Fibroblast of skin of left biceps (primary cell): ENCODE measurements around the gene AXIN2.

Experiments used
- DNase-seq, 2 experiments: peaks; one replicate each; pipeline ENCODE4 v3.0.0-alpha.2; 2013; ENCODE audit warnings: low read depth in 2 of 2

AXIN2 gene

DNA sequence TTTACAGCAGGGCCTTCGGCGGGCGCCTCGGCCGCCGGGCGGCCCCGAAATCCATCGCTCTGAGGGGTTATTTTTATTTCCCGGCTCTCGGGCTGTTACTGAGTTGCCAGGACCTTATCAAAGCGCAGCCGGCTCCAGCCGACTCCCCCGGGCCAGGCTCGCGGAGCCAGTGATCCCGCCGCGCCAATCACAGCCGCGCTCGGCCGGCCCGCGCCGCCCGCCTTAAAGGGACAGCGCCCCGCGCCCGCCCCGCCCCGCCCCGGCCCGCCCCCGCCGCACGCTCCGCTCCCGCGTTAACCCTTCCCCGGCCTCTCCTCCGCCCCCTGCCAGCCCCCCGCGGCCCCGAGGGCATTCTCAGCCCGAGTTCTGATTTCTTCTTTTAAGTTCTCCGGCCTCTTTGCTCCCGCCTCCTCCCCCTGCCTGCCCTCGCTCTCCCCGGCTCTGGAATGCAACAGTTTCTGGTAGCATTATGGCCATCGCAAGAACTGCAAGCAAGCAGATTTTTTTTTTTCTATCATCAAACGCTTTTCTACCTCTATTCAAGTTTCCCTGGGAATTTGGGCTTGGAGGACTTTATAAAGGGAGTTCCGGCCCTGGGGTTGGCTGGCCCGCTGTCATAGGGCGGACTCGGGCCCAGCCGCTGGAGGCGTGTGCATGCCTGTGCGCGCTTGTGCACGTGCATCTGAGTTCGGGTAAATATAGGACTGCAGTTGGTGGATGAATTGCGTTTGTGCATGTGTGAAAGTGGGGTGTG lies at the start of gene AXIN2:
AXIN2 (minus strand) TSS at position 197 of the 754 bp plus-strand sequence. CDS start 3,028 bp downstream, outside the sequence.
- DNase-seq, result peak; percentile 86

DNA sequence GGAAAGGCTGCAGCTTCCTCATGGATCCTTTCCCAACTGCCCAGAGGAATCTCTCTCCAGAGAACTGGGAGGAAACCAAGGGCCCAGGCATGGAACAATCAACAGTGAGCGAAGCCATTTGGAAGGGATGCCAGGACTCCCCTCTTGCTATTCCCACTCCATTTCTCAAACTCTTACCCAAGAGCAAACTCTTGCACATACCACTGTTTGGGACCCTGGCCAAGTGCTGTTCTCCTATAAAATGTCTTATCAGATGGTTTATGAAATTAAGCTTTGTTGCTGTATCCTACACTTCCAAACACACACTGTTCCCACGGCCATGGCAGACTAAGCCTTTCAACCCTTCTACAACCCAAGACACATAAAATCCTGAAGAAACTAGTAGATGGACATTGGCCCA lies 48.3 kb upstream of the AXIN2 start:
- no peak for DNase-seq

- no peak for DNase-seq
These were observed 47.8 kb upstream of the AXIN2 start for GRCh38 chr17:65609286-65609685.

GRCh38 chr17:65604070-65604469 lies 42.6 kb upstream of the AXIN2 start:
- no peak for DNase-seq

GRCh38 chr17:65601881-65602280 lies 40.4 kb upstream of the AXIN2 start:
- no peak for DNase-seq

DNA sequence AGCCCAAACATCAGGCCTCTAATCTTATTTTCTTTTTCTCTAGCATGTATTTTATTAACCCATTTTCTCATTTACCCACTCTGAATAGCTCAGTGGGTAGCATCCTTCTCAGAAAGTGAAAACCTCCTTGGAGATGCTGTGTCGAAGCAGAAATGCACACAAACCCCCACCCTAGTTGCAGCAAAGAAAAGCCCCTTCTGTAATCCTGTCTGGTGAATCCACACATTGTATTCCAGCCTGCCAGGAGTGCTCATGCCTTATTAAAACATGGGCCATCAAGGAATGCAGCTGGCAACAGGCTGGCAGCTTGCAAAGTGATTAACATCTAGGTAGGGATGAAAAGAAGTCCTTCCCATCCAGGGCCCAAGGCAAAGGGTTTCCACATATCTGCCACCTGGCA lies 39.7 kb upstream of the AXIN2 start:
- DNase-seq, result no peak

- DNase-seq, result no peak
These were observed 39.1 kb upstream of the AXIN2 start for GRCh38 chr17:65600518-65600917.

- DNase-seq, result no peak
These were observed 38.2 kb upstream of the AXIN2 start for GRCh38 chr17:65599650-65600049.

- no peak for DNase-seq
These were observed 37.3 kb upstream of the AXIN2 start for GRCh38 chr17:65598746-65599145.

- DNase-seq, result no peak
These were observed 33.7 kb upstream of the AXIN2 start for GRCh38 chr17:65595071-65595656.

GRCh38 chr17:65593855-65594845 lies 32.7 kb upstream of the AXIN2 start:
- DNase-seq, result peak in 1 of 2 experiments; percentile 17

DNA sequence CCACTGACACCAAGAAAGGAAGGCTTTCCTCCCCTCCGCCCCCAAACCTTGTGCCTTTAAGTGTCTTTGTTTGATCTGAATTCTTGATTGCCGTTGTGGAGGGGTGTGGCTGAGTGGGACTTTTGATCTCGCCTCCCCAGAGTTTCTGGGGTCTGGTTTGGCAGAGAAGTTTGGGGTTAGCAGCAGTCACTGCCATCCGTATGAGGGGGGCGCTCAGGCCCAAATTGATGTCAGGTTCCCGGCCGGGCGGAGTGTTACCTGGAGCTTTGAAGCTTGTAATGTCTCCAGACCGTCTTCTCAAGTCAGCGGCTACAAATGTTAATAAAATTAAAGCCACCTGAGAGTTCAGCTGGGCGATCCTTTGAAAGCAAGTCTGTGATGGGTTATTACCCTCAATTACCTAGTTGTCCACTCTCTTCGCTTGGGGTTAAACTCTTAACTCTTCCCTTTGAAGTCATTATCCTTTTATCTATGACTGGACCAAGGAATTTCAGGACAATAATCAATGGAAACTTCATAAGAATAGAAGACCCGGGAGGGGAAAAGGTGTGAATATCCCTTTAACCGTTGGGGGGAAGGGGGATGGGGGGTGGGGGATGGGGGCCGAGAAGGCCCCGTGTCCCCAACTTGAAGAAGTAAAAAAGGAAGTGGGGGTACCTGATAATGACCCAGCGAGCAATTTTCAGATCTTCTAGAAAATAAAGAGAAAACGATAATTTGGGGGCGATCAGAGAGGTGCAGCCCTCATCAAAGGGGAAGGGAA lies 31.8 kb upstream of the AXIN2 start:
- DNase-seq, result no peak

- no peak for DNase-seq
These were observed 30.9 kb upstream of the AXIN2 start for GRCh38 chr17:65592125-65592965.

GRCh38 chr17:65589321-65589720 lies 27.9 kb upstream of the AXIN2 start:
- DNase-seq, result no peak

- DNase-seq, result no peak
These were observed 26.8 kb upstream of the AXIN2 start for GRCh38 chr17:65588181-65588808.

DNA sequence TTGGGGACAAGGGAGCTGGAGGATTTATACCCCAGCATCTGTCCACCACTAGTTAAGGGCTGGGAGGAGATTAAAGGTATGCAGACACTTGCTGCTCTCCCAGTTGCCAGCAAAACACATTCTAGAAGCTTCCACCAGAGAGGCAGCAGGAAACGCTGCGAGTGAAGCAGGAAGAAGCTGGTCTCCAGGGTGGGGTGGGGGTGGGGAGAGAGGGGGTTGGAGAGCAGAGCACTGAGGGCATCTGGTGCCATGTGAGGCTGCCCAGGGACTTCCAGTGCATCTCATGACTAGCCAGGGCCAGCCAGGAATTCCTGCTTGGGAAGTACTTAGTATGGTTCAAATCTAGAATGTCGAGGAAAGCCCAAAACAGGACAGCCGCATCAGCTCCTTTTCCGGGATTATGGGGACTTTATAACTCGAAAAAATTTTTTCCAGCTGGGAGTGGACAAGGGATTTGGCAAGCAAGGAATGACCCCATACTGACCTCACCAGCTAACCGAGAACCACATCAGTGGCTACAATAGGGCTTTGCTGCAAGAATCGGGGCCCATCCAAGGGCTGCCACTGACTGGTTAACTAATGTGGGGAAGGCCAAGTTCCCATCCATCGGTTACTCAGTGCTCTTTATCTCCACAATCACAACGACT lies 26.2 kb upstream of the AXIN2 start:
- no peak for DNase-seq

- DNase-seq, result no peak
These were observed 25.5 kb upstream of the AXIN2 start for GRCh38 chr17:65586899-65587298.

- DNase-seq, result no peak
These were observed 23.4 kb upstream of the AXIN2 start for GRCh38 chr17:65584604-65585521.
